HG03196 (cell line): Measurements from ENCODE around the gene COL15A1.

Experiments
- ATAC-seq: cut with Tn5 transposase; IDR thresholded peaks from one replicate; pipeline ENCODE4 v1.9.1; 2021; ENCODE audit not compliant: unreplicated experiment

The COL15A1 gene

DNA sequence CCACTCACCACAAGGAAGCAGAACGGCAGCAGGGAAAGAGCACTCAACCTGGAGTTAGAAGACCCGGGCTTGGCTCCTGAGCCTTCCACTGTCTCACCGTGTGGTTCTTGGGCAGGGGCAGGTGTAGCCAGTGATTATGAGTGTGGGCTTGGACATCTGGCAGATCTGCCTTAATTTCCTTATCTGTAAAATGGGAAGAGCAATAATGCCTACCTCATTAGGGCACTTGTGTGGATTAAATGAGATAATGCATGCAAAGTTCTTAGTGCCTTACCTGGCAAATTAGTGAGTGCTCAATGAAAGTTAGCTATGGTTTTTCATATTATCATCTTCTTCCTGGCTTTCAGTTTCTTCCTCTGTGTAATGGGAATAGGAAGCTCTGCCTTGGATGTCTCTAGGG is 28.1 kb upstream of the COL15A1 start:
- ATAC-seq: no peak

DNA sequence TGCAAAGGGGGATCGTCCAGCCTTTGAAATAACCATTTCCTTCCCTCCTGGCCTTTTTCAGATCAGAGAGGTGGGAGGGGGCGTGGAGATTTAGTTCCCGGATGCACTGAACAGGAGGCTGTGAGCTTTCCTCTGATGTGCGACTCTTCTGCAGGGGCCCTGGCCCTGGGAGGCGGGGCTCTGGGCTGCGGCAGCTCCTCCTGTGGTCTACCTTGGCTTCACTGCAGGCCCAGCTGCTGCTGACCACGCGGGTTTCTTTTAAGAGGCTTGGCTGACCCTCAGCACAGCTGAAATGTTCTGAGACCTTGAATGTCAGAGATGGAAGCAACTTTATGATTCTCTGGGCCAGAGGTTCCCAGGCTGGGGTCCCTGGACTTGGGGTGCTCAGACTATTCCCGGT is 27.0 kb upstream of the COL15A1 start:
- ATAC-seq: no peak

DNA sequence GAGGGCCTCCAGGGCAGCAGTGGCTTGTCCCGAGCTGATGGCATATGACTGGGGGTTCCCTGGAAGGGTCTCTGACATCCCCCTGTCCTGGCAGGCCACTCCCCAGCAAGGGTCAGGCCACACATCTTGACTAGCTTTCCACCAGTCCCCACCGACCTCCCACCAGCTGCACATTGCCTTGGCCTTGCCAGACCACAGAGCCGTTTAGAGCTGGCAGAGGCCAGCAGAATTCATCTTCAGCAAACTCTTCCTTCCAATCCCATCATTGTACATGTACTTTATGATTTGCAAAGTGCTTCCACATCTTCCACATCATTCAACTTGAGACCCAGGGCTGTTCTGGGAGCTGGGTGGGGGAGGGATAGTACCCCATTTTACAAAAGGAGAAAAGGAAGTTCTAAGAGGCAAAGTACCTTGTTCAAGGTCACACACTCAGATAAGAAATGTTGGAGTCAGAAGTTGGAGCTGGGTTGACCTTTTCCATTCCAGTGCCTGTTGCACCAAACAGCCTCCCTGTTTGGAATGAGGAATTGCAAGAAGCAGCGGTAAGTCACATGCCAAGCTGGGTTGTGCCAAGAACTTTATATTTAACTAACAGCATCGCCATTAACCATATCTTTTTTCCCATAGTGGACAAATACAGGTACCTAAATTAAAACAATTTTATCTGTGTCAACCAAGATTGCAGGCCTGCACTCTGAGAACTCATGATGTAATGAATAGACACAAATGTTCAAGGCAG is 25.8 kb upstream of the COL15A1 start:
- no peak for ATAC-seq

DNA sequence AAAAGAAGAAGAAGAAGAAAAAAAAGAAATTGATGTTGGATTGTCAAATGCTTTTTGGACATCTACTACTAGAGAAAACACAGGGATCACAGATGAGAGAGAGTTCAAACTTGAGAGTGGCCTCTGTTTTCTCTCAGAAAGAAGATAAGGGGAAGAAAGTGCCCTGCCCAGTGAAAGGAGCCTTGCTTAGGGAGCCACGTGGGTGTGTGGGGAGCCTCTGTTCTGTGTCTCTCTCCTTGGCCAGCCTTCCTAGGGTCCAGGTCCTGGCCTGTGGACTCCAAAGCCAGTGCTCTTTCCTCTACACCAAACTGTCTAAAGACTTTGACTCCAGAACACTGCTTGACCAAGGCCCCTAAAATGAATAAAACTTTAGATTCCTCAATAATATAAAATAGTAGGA is 22.0 kb upstream of the COL15A1 start:
- ATAC-seq: no peak

GRCh38 chr9:98922721-98923435 is 20.8 kb upstream of the COL15A1 start:
- no peak for ATAC-seq

DNA sequence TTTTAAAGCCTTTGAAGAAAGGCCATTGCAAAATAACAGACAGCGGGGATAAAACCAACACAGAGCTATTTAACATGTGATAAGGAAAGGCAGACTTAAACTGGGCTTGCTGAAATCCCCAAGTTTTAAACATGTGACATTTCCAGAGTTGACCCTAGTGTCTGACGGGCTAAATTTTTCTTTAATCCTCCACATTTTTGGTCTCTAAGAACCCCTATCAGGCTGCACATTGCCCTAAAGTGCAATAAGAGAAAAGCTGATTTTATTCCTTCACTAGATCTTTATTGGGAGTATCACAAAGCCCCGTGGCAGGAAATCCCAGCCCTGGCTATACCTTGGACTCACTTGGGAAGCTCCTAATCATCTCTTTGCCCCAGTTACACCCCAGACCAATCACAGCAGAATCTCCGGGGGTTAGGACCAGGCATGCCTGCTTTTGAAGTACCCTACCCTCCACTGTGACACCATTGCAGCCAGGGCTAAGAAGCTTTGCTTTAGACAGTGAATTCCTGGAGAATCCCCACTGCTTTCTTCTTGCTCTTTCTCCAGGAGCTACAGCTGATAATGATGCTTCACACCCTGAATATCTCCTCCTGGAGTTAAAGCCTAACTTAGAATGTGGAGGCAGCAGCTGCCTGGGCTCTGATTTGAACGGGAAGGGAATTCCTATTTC is 20.1 kb upstream of the COL15A1 start:
- ATAC-seq: no peak

DNA sequence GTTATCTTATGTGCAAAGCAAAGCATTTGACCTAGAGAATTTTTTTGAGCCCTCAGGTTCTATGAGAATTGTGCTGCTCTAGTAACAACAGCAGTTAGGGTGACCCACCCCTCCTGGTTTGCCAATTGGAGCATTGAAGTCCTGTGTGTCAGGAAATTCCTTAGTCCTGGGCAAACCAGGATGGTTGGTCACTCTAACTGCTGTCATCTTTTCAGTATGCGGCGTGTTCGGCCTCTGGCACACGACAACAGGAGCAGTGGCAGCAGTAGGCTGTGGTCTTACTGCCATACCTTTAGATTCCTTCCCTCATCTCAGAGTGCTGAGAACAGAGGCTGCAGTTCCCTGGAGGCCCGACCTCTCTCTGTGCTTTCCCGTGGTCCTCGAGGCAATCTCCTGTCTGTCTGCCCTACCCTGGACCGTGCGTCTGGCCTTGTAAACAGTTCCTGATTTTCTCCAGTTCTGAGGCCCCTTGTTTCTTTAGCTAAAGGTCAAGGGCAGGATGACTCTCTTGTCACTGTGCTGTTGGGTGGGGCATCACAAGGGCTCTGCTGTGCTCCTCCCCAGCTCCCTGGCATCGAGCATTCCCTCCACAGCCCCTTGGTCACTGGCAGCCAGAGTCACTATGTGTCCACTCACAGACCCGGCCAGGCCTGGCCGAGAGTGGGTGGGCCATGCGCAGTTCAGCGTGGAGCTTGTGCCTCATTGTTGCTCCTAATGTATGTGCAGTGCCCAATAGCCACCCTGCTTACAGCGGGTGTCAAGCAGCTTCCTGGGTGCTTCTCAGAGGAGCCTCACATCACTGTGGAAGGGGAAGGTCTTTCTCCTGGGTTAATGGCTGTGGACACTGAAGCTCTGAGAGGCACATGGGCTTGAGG is 18.5 kb upstream of the COL15A1 start:
- no peak for ATAC-seq

DNA sequence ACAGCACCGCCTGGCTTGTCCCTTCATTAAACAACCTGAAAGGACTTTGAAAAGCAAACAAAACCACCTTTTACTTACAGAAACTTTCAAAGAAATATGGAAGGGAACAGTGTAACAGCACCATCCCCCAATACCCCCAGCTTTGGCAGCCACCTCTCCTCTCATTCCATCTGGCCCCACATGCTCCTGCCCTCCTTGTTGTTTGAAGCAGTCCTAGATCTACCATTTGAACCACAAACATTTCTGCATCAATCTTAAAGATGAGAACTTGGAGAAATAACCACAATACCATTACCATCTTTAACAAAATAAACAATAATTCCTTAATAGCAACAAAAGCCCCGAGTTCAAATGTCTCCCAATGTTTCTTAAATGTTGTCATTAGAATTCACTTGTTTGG is 17.8 kb upstream of the COL15A1 start:
- no peak for ATAC-seq

DNA sequence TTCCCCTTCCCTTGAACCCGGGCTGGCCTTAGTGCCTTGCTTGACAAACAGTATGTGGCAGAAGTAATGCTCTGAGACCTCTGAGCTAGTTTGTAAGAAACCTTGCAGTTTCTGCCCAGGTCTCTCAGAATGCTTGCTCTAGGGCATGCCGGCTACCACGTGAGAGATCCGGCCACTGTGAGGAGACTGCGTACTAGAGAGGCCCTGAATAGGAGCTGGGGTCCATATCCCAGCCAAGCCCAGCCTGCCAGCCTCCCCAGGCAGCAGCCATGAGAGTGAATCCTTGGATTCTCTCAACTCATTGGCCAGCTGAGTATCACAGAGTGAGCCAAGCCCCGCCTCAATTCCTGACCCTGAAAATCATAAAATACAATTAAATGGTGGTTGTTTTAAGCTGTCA is 16.0 kb upstream of the COL15A1 start:
- no peak for ATAC-seq

DNA sequence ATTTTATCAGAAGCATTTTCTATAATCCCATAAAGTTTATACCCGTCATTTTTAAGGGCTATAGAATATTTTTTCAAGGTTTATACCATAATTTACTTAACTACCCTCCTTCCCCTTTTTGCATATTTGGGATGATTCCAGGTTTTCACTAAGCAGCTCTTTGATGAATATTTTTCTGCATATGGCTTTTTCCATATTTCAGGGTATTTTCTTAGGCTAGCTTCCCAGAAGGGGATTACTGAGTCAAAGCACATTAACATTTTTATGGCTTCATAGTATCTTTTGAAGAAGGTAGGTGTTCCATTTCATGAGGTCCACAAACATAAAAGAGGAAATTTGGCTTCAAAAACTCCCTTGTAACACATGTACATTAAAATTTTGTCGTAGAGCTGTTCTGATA is 14.6 kb upstream of the COL15A1 start:
- ATAC-seq: no peak

- ATAC-seq: no peak
Observed at GRCh38 chr9:98929895-98930341, 13.8 kb upstream of the COL15A1 start.

GRCh38 chr9:98930792-98931191 is 12.9 kb upstream of the COL15A1 start:
- ATAC-seq: no peak

DNA sequence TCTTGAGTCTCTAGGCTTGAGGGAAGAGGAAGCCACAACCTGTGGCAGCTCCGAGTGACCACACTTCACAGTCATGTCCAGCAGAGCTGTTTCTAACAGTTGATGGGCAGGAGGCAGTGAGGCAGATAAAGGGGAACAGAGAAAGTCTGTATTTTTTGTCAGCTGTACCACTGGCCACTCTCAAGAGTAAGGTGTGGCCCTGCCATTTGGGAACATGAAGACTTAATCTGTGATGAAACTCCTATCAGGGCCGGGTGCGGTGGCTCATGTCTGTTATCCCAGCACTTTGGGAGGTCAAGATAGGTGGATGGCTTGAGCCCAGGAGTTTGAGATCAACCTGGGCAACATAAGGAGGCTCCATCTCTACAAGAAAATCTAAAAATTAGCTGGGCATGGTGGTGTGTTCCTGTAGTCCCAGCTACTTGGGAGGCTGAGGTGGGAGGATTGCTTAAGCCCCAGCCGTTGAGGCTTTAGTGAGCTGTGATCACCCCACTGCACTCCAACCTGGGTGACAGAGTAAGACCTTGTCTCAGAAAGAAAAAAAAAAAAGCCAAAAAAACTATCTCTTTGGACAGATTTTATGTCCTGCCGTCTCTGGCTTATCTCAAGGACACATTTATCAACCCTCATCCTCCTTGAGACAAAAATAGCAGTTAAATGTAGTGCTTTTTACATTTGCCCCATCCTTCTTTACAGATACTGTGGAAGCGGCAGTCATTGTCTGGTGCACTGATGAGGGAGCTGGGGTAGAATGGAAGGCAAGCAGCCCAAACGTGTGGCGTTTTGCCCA is 11.9 kb upstream of the COL15A1 start:
- ATAC-seq: no peak

DNA sequence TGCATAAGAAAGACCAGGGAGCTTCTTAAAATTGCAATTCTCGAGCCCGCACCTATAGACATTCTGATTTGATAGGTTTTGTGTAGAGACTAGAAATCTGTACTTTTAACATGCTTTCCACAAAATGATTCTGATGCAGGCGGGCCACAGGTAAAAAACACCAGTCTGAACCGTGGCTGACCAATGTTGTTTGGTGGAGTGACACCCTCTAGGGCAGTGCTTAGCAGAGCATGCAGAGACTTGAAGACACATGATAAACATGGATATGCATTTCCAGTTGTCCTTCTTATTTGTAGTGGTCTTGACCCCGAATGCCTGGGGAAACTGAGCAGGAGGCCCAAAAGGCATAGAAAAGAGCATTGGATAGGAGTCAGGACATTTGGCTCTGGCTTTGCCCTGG is 10.5 kb upstream of the COL15A1 start:
- no peak for ATAC-seq

GRCh38 chr9:98933890-98934289 is 9.8 kb upstream of the COL15A1 start:
- ATAC-seq: no peak

GRCh38 chr9:98935071-98935505 is 8.6 kb upstream of the COL15A1 start:
- ATAC-seq: no peak

- no peak for ATAC-seq
Observed at GRCh38 chr9:98940276-98940675, 3.4 kb upstream of the COL15A1 start.

DNA sequence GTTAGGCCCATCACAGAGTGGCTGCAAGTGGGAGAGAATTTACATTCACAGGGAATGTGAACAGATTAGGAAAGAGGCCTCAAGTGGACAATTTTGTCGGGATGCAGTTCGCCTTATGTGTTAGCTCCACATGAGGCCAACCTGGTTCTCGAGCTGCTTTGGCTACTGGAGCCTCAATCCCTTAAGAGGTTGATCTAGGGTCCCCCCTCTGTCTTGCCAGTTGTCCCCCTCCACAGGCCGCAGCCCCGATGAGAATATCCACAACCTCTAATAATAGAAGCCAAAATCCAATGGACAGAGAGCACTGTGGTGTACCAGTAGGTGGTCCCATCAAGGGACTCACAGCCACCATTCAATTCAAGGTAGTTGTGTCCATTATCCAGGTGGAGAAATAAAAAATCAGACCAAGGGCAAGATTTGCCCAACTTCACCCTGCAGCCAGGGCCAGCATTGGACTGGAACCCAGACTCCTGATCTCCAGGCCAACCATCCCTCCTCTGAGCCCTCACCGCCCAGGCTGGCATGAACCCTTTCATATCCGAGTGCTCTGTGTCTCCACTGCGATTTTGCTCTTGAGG is 1.7 kb upstream of the COL15A1 start:
- ATAC-seq: no peak

DNA sequence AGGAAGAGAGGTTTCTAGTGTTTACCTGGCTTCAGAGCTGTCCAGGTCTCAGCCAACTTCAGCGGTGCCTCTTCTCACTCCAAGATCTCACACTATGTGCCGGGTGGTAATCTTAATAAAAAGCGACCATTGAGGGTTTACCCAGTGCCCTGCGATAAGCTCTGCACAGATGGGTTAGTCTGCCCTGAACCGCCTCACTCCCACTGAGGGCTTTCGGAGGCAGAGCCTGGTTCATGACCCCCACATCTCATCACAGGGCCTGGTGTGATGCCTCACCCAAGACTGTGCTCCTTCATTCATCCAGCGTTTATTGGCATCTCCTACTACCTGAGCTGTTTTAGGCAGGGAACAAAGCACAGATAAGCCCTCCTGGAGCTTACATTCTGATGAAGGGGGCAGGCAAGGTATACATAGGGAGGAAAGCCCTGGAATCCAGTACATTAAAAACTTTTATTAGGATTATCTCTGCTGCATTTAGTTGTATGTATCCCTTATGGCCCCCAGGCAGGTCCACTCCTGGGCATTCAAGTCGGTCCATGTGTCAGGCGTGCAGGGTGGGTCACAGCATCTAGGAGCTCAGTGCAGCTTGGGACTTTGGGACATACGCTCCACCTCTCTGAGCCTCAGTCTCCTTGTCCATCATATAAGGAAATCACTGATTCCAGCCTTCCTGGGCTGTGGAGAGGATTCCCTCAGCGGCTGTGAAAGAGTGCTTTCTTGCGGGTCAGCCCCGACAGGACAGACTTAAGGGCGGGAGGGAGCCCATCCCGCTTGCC is 613 bp upstream of the COL15A1 start:
- ATAC-seq: no peak
